Neural crest cell (in vitro differentiated cells): Measurements from ENCODE around the gene SPOCK1. TPM values are rescaled to one million over a fixed set of nuclear protein-coding genes. Genes with fewer than 3 reads are reported as not detected.

Experiments
- DNase-seq: peaks from one replicate; pipeline ENCODE4 v3.0.0; 2021; ENCODE audit warnings: low read depth, mixed read lengths, low spot score
- H3K27ac Mint-ChIP-seq: one replicate; pipeline ENCODE4 v1.8.0; 2021; ENCODE audit warnings: mild to moderate bottlenecking, mixed read lengths; ENCODE audit not compliant: unreplicated experiment
- H3K27me3 Mint-ChIP-seq: 2 replicates; pipeline ENCODE4 v1.8.0; 2021; ENCODE audit warnings: low read depth, mild to moderate bottlenecking, mixed read lengths
- H3K36me3 Mint-ChIP-seq: 2 replicates; pipeline ENCODE4 v1.8.0; 2021; ENCODE audit warnings: low read depth, mild to moderate bottlenecking, mixed read lengths
- H3K4me1 Mint-ChIP-seq: 2 replicates; pipeline ENCODE4 v1.8.0; 2021; ENCODE audit warnings: mixed read lengths
- H3K4me3 Mint-ChIP-seq: one replicate; pipeline ENCODE4 v1.8.0; 2021; ENCODE audit warnings: mild to moderate bottlenecking, mixed read lengths
- H3K9me3 Mint-ChIP-seq: 2 replicates; pipeline ENCODE4 v1.8.0; 2021; ENCODE audit warnings: mixed read lengths
- total RNA-seq: library from RNA; stranded (reverse); gene quantifications from 2 replicates; pipeline ENCODE4 v1.2.1, GENCODE V29; 2021
- TF ChIP-seq, protein P1 (sequence below): fragments of 200-600 bp; sonication (generic); conservative IDR thresholded peaks from 2 replicates; pipeline ENCODE4 v1.5.0; 2021; ENCODE audit warnings: antibody characterized with exemption, mild to moderate bottlenecking

The SPOCK1 gene
- total RNA-seq, 1 donor from 2014 or later: 89.7 TPM

DNA sequence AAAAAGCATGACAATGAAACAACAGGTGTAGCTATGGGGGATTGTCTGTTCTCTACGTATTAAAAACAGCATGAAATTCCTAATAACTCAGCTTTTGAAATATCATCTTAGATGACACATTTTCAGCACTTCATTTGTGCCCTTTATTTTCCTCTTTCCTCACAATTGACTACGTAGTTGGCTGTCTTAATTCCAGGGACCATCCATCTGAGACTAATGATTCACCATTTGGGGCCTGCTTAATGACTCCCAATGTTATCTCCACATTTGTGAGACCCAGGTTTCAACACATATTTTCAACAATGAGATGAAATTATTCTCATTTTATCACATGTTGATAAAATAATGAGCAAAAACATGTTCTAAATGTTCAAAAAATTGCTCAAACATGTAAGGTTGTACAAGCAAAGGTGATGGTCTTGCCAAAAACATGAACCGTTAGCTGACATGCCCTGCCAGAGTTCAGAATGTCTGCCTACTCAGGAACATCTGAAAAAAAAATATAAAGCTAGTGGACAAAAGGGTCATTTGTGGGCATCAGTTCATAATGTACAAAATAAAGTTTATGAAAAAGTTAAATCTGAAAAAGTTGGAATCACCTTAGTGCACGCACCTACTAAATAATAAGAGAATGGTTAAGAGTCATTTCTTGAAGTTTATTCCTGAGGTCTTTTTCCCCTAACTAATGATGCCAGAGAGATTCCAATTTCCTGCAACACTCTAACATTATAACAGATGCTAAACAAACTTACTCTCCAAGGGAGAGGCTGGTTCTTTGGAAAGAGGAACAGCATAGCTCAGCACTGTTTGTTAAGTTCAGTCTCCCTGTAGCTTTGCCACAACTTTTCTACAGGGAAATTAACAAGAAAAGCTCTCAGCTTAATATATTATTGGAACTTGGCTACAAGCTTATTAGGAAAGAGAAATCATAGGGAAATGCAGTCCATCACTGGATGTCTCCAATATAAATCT, 275.5 kb downstream of the SPOCK1 start:
- Mint-ChIP-seq H3K27ac (no peak overlapping the region), H3K36me3 (no peaks in the 10 kb centered on the region), H3K4me1 (no peaks in the 10 kb centered on the region), H3K27me3 (peaks cover 13% of the 10 kb centered on the region), H3K4me3 (no peak overlapping the region), H3K9me3 (no peaks in the 10 kb centered on the region)
- TF ChIP-seq, protein P1, sequence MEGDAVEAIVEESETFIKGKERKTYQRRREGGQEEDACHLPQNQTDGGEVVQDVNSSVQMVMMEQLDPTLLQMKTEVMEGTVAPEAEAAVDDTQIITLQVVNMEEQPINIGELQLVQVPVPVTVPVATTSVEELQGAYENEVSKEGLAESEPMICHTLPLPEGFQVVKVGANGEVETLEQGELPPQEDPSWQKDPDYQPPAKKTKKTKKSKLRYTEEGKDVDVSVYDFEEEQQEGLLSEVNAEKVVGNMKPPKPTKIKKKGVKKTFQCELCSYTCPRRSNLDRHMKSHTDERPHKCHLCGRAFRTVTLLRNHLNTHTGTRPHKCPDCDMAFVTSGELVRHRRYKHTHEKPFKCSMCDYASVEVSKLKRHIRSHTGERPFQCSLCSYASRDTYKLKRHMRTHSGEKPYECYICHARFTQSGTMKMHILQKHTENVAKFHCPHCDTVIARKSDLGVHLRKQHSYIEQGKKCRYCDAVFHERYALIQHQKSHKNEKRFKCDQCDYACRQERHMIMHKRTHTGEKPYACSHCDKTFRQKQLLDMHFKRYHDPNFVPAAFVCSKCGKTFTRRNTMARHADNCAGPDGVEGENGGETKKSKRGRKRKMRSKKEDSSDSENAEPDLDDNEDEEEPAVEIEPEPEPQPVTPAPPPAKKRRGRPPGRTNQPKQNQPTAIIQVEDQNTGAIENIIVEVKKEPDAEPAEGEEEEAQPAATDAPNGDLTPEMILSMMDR: no peak
- no peak for DNase-seq

DNA sequence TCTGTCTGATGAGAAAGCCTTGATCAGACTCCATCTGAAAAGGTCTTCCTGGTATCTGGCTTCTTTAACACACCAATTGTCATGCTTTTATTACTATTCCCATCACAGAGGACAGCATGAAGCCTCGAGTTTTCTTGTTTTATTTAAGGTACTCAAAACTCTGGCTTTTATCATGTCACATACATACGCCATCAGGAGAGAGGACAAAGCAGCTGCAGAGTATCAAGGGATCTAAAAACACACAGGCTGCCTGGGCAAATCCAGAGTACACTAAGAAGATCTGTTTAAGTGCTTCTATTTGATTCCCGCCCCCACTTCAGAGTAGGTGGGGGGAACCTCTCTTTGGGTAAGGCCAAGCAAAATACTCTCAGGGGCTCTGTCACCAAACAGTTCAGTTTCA, 277.2 kb downstream of the SPOCK1 start:
- TF ChIP-seq, protein P1: no peak
- Mint-ChIP-seq H3K36me3 (no peaks in the 10 kb centered on the region), H3K27ac (no peak overlapping the region), H3K4me1 (no peaks in the 10 kb centered on the region), H3K27me3 (peaks cover 20% of the 10 kb centered on the region), H3K4me3 (no peak overlapping the region), H3K9me3 (no peaks in the 10 kb centered on the region)
- DNase-seq: no peak

DNA sequence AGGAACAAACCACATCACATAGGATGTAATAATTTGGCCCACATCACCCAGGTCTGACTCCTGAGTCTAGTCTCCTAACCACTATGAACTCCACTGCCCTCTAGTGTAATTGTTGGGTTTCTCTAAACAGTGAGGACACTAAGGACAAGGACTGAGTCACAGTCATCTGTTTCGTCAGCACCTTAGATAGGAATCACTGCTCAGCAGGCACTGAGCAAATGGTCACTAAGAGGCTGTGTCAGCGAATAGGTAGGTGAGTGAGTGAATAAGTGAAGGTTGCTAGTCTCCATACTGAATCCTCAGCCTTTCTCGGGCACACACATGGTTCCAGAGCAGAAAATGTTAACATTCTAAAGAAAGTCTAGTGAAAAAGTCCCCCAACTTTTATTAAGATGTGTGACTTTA, 278.6 kb downstream of the SPOCK1 start:
- no peak overlapping the region for H3K4me3 Mint-ChIP-seq
- DNase-seq: no peak
- no peak overlapping the region for H3K27ac Mint-ChIP-seq
- H3K4me1 Mint-ChIP-seq: peaks cover 3% of the 10 kb centered on the region
- TF ChIP-seq, protein P1: peak; percentile 64
- no peaks in the 10 kb centered on the region for H3K9me3 Mint-ChIP-seq
- H3K36me3 Mint-ChIP-seq: no peaks in the 10 kb centered on the region
- peaks cover 31% of the 10 kb centered on the region for H3K27me3 Mint-ChIP-seq

DNA sequence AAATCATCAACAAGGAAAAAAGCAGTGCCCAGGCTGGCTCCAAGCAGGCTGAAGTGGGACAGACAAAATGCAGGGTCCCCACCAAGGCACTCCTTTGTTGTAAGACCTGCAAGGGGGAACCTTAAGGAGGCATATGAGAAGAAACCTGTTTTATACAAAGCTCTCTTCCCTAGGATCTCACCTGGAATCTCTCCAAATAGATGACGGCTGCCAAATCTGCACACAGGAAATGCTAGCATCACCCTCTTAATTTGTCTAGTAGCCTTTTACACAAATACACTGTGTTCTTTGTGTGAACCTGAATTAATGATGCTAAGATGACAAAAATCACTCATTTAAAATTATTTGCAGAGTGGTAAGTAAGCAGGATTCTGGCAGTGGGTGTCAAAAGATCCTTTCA, 280.2 kb downstream of the SPOCK1 start:
- Mint-ChIP-seq H3K27me3 (peaks cover 38% of the 10 kb centered on the region), H3K4me3 (no peak overlapping the region), H3K27ac (no peak overlapping the region), H3K4me1 (peaks cover 3% of the 10 kb centered on the region), H3K36me3 (no peaks in the 10 kb centered on the region), H3K9me3 (no peaks in the 10 kb centered on the region)
- TF ChIP-seq, protein P1: no peak
- DNase-seq: no peak

DNA sequence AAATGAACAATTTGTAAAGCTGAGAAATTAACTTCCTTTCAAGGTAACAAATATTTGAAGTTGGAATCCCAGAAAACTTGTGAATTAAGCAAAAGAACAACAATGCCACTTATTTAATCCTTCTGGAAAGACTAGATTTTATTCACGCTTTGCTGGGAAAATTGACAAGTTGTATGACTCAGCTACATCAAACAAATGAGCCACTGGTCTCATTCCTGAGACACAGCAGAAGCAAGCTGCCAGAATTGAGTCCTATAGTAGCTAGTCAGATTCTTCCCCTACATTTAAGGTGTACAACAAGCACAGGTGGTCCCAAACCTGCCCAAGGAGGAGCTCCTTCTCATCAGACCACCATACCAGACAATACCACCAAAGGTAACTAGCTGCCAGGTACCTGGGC, 280.7 kb downstream of the SPOCK1 start:
- Mint-ChIP-seq H3K9me3 (no peaks in the 10 kb centered on the region), H3K27ac (no peak overlapping the region), H3K36me3 (no peaks in the 10 kb centered on the region), H3K4me1 (peaks cover 3% of the 10 kb centered on the region), H3K4me3 (no peak overlapping the region), H3K27me3 (peaks cover 40% of the 10 kb centered on the region)
- DNase-seq: no peak
- TF ChIP-seq, protein P1: no peak
